Mononuclear cell (primary cell): ENCODE data around the gene EPC1. TPM values are rescaled to one million over a fixed set of nuclear protein-coding genes. Genes with fewer than 3 reads are reported as not detected.
"Not testable (repeated sequence)": the region's sequence is repeated elsewhere in the genome, so short reads cannot be mapped to it uniquely, and the experiment has no call there.

Experiments used
- H3K27me3 ChIP-seq: 2 replicates; pipeline ENCODE4 v1.6.0; 2011; ENCODE audit warnings: low read length, control low read depth; ENCODE audit not compliant: insufficient read depth
- H3K4me1 ChIP-seq: 2 replicates; pipeline ENCODE4 v1.5.1; 2011; ENCODE audit warnings: mild to moderate bottlenecking, low read length, control low read depth; ENCODE audit not compliant: insufficient read depth
- H3K4me3 ChIP-seq: 2 replicates; pipeline ENCODE4 v1.5.1; 2011; ENCODE audit warnings: mild to moderate bottlenecking, low read length, moderate library complexity
- H3K9me3 ChIP-seq: 2 replicates; pipeline ENCODE4 v1.5.1; 2011; ENCODE audit warnings: low read depth, mild to moderate bottlenecking, control low read depth, low read length
- total RNA-seq: library from RNA; depleted of rRNA; stranded (reverse); fragments of >200 nt; gene quantifications from one replicate; pipeline ENCODE4 v1.2.3, GENCODE V29; 2012

EPC1 gene
- total RNA-seq, 1 donor: 194 TPM

- Histone ChIP-seq H3K9me3 (no peaks in the 10 kb centered on the region), H3K4me1 (no peaks in the 10 kb centered on the region), H3K4me3 (no peak overlapping the region), H3K27me3 (no peaks in the 10 kb centered on the region)
Measured at GRCh38 chr10:32227802-32228201, 119.2 kb downstream of the EPC1 start.

GRCh38 chr10:32226624-32227023 is 120.3 kb downstream of the EPC1 start:
- H3K27me3 ChIP-seq: no peaks in the 10 kb centered on the region
- H3K4me1 ChIP-seq: no peaks in the 10 kb centered on the region
- H3K4me3 ChIP-seq: no peak overlapping the region
- no peaks in the 10 kb centered on the region for H3K9me3 ChIP-seq

- Histone ChIP-seq H3K4me1 (no peaks in the 10 kb centered on the region), H3K4me3 (no peak overlapping the region), H3K9me3 (no peaks in the 10 kb centered on the region)
Measured at GRCh38 chr10:32225976-32226375, 121.0 kb downstream of the EPC1 start.

GRCh38 chr10:32222376-32222775 is 124.6 kb downstream of the EPC1 start:
- H3K4me3 ChIP-seq, H3K9me3 ChIP-seq, H3K4me1 ChIP-seq, H3K27me3 ChIP-seq: not testable (repeated sequence)

More at GRCh38 chr10:32225976-32226375, 121.0 kb downstream of the EPC1 start:
- no peaks in the 10 kb centered on the region for H3K27me3 ChIP-seq

- not testable (repeated sequence) for H3K9me3 ChIP-seq, H3K27me3 ChIP-seq, H3K4me3 ChIP-seq
Measured at GRCh38 chr10:32219156-32219555, 127.8 kb downstream of the EPC1 start.

GRCh38 chr10:32218206-32219044 is 128.5 kb downstream of the EPC1 start:
- H3K4me3 ChIP-seq, H3K4me1 ChIP-seq, H3K27me3 ChIP-seq, H3K9me3 ChIP-seq: not testable (repeated sequence)

More at GRCh38 chr10:32219156-32219555, 127.8 kb downstream of the EPC1 start:
- H3K4me1 ChIP-seq: not testable (repeated sequence)

Other genes starting within 250 kb of the EPC1 start
- 136 TPM for gene CCDC7, start 99.0 kb upstream of the EPC1 start, total RNA-seq